Spleen (tissue), 7 donors: ENCODE measurements around the gene RB1.

Source experiments
- POLR2A ChIP-seq, 3 donors: fragments of 450-650 bp; IDR thresholded peaks; one replicate each; pipeline ENCODE4 v1.5.1; 2017; ENCODE audit warnings: antibody characterized with exemption in 3 of 3, mild to moderate bottlenecking in 1 of 3
- TF ChIP-seq, protein P1 (sequence below), 11 experiments: fragments of 200-600 bp in 7 of 11; fragments of 450-650 bp in 4 of 11; sonication (generic) in 4 of 11; IDR thresholded peaks in 8 of 11; conservative IDR thresholded peaks in 3 of 11; 1 replicate in 7 of 11; 2 replicates in 4 of 11; pipeline versions ENCODE4 v1.4.0 to v1.8.0; 2016 to 2021; ENCODE audit warnings: antibody characterized with exemption in 11 of 11, inconsistent platforms in 4 of 11, mild to moderate bottlenecking in 1 of 11
- donor health status: DM: no; HTN: no; CAD: no; lungs with moderate emphysema.
- donor health status: DM: no; HTN: no; CAD: no.
- donor health status: DM: no; HTN: no; CAD: no.

DNA sequence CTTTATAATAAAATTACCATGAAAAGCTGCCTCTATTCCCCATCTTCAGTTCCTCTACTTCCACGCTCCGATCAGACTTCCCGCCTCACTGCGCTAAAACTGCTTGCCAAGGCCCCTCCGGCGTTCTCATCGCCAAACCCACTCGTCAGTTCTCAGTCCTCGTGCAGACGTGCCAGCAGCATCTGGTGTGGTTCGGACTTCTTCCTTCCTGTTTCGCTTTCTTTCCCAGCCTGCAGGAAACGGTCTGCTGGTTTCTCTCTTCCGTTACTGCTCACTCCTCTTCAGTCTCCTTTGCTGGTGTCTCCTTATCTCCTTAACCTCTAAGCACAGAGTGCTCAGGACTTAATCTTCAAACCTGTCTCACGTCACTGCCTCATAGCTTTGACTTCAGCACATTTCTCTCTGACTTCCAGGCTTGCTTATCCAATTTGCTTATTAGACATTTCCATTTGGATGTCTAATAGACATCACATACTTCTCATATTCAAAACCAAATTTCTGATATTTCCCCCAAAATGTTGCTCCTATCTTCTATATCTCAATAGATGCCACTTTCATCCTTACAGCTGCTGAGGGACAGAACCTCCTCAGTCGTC lies 189.0 kb downstream of the RB1 start:
- TF ChIP-seq POLR2A (IDR thresholded peaks at IDR 0.05): no peak
- TF ChIP-seq, protein P1, sequence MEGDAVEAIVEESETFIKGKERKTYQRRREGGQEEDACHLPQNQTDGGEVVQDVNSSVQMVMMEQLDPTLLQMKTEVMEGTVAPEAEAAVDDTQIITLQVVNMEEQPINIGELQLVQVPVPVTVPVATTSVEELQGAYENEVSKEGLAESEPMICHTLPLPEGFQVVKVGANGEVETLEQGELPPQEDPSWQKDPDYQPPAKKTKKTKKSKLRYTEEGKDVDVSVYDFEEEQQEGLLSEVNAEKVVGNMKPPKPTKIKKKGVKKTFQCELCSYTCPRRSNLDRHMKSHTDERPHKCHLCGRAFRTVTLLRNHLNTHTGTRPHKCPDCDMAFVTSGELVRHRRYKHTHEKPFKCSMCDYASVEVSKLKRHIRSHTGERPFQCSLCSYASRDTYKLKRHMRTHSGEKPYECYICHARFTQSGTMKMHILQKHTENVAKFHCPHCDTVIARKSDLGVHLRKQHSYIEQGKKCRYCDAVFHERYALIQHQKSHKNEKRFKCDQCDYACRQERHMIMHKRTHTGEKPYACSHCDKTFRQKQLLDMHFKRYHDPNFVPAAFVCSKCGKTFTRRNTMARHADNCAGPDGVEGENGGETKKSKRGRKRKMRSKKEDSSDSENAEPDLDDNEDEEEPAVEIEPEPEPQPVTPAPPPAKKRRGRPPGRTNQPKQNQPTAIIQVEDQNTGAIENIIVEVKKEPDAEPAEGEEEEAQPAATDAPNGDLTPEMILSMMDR (IDR thresholded peaks at IDR 0.05 in 8 of 11, conservative IDR thresholded peaks at IDR 0.05 in 3 of 11): peak in 1 of 11 experiments; percentile 18
